GM20431 (cell line): ENCODE measurements around the gene CST9L.

ENCODE experiments used
- in situ Hi-C: fragments of 300-500 bp; cut with MseI, MboI; formaldehyde crosslinking; loops from one replicate; pipeline ENCODE4 v1.15.0; 2020; ENCODE audit warnings: low sequenced_read_pairs; ENCODE audit not compliant: unreplicated experiment

CST9L gene

GRCh38 chr20:23568320-23568970 is at the start of gene CST9L:
Gene CST9L, minus strand, starts transcription at chr20:23568484. Its CDS starts 34 bp downstream, at chr20:23568450.
- in situ Hi-C loops = no loop called here

- in situ Hi-C loops = no loop called here
Measured at GRCh38 chr20:23614163-23614562, 45.9 kb upstream of the CST9L start.

- in situ Hi-C loops = no loop called here
Measured at GRCh38 chr20:23613676-23614075, 45.4 kb upstream of the CST9L start.

- in situ Hi-C loops = no loop called here
Measured at GRCh38 chr20:23612396-23612795, 44.1 kb upstream of the CST9L start.

GRCh38 chr20:23609486-23610109 is 41.3 kb upstream of the CST9L start:
- in situ Hi-C loops = loop anchor here (10.0 kb wide), 1 partner anchor 165 kb away; no protein-coding TSS in a partner anchor

- in situ Hi-C loops = loop anchor here (10.0 kb wide), 1 partner anchor 164 kb away; no protein-coding TSS in a partner anchor
Measured at GRCh38 chr20:23608251-23608846, 40.1 kb upstream of the CST9L start.

GRCh38 chr20:23607497-23608245 is 39.4 kb upstream of the CST9L start:
- in situ Hi-C loops = loop anchor here (10.0 kb wide), 1 partner anchor 163 kb away; no protein-coding TSS in a partner anchor

- in situ Hi-C loops = loop anchor here (10.0 kb wide), 1 partner anchor 162 kb away; no protein-coding TSS in a partner anchor
Measured at GRCh38 chr20:23606652-23607049, 38.4 kb upstream of the CST9L start.

GRCh38 chr20:23605867-23606651 is 37.8 kb upstream of the CST9L start, which contains the start of gene CST9:
Gene CST9, minus strand, starts transcription at chr20:23605917. Its CDS starts 53 bp downstream, at chr20:23605864.
- in situ Hi-C loops = loop anchor here (10.0 kb wide), 1 partner anchor 161 kb away; no protein-coding TSS in a partner anchor

- in situ Hi-C loops = loop anchor here (10.0 kb wide), 1 partner anchor 160 kb away; no protein-coding TSS in a partner anchor
Measured at GRCh38 chr20:23604306-23604705, 36.0 kb upstream of the CST9L start.

GRCh38 chr20:23603321-23603720 is 35.0 kb upstream of the CST9L start:
- in situ Hi-C loops = loop anchor here (10.0 kb wide), 1 partner anchor 159 kb away; no protein-coding TSS in a partner anchor

- in situ Hi-C loops = loop anchor here (10.0 kb wide), 1 partner anchor 158 kb away; no protein-coding TSS in a partner anchor
Measured at GRCh38 chr20:23602699-23603098, 34.4 kb upstream of the CST9L start.

- in situ Hi-C loops = loop anchor here (10.0 kb wide), 1 partner anchor 157 kb away; no protein-coding TSS in a partner anchor
Measured at GRCh38 chr20:23602241-23602640, 34.0 kb upstream of the CST9L start.

GRCh38 chr20:23601715-23602114 is 33.4 kb upstream of the CST9L start:
- in situ Hi-C loops = loop anchor here (10.0 kb wide), 1 partner anchor 157 kb away; no protein-coding TSS in a partner anchor

GRCh38 chr20:23598481-23598880 is 30.2 kb upstream of the CST9L start:
- in situ Hi-C loops = no loop called here

GRCh38 chr20:23596579-23597250 is 28.4 kb upstream of the CST9L start:
- in situ Hi-C loops = no loop called here

- in situ Hi-C loops = no loop called here
Measured at GRCh38 chr20:23595941-23596340, 27.7 kb upstream of the CST9L start.
